Measurements from ENCODE around the gene HLTF. TPM values are rescaled to one million over a fixed set of nuclear protein-coding genes. Genes with fewer than 3 reads are reported as not detected.

Gene HLTF
- total and polyA plus RNA-seq, 2 donors (not counting 1 experiment from before 2014, with no cell fraction given) = 22.1 to 67.2 TPM

DNA sequence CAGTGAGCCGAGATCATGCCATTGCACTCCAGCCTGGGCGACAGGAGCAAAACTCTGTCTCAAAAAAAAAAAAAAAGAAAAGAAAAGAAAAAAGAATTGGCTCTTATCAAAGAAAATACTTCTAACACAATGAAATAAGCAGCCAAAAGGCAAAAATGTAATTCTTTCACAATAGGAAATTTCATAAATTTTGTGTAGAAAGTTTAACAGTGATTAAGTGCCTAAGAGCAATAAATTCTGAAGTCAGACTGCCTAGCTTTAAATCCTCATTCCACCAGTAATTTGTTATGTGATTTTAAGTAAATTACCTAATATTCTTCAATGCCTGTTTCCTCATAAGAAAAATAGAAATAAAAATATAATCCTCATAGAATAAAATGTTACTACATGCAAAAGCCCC lies 24.6 kb downstream of the HLTF start:
- Histone ChIP-seq H3K27ac (ENCODE audit: insufficient read depth, low read length) (no peak overlapping the region), H3K27me3 (ENCODE audit: control insufficient read depth, insufficient read depth, low read length) (no peaks in the 10 kb centered on the region), H3K4me1 (ENCODE audit: control insufficient read depth, extremely low read depth, insufficient read depth, low read length) (no peaks in the 10 kb centered on the region), H2AFZ (ENCODE audit: low read length) (no peak overlapping the region), H3K4me2 (ENCODE audit: extremely low read depth, insufficient read depth, low read length) (no peak overlapping the region), H3K4me3 (replicated peaks in 1 of 4; ENCODE audit: control extremely low read depth in 1 of 4, insufficient read depth in 1 of 4, low read depth in 3 of 4, low read length in 4 of 4) (no peak overlapping the region), H3K79me2 (ENCODE audit: control insufficient read depth, insufficient read depth, low read length) (no peaks in the 10 kb centered on the region), H4K20me1 (ENCODE audit: control insufficient read depth, extremely low read depth, insufficient read depth, low read length) (no peaks in the 10 kb centered on the region), H3K9ac (ENCODE audit: insufficient read depth, low read length) (no peak overlapping the region), H3K9me3 (ENCODE audit: control insufficient read depth, insufficient read depth, low read depth, low read length) (no peaks in the 10 kb centered on the region), H3K36me3 (ENCODE audit: control insufficient read depth, insufficient read depth, low read length) (peaks cover 4% of the 10 kb centered on the region)
- TF ChIP-seq CTCF (conservative IDR thresholded peaks at IDR 0.05 in 1 of 2, IDR thresholded peaks at IDR 0.05 in 1 of 2; ENCODE audit: low read depth in 1 of 2, low read length in 2 of 2) (no peak), EZH2 (IDR thresholded peaks at IDR 0.05; ENCODE audit: low read length, missing control alignments) (no peak)
- DNase-seq (ENCODE audit: low read depth in 2 of 2) = no peak

DNA sequence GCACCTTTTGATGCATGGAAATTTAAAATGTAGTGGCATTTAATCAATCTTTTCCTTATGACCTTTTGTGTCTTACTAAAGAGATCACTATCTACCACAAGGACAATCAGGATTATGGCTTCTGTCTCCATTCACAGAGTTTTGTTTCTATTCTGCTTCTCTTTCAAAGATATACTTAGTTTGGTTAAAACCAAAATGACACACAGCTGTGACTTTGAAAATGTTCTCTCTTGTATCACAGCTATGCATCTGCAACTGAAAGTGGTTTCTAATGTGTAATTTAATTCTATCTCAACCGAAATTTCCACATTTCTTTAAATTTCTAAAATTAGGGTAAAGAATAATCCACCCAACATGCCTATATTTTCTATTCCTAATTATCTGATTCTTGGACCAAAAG lies 27.7 kb downstream of the HLTF start:
- no peaks in the 10 kb centered on the region for H3K9me3 ChIP-seq (ENCODE audit: control insufficient read depth, insufficient read depth, low read depth, low read length)
- H3K27me3 ChIP-seq (ENCODE audit: control insufficient read depth, insufficient read depth, low read length) = no peaks in the 10 kb centered on the region
- no peak for DNase-seq (ENCODE audit: low read depth in 2 of 2)
- H3K4me3 ChIP-seq (replicated peaks in 1 of 4; ENCODE audit: control extremely low read depth in 1 of 4, insufficient read depth in 1 of 4, low read depth in 3 of 4, low read length in 4 of 4) = no peak overlapping the region
- TF ChIP-seq CTCF (conservative IDR thresholded peaks at IDR 0.05 in 1 of 2, IDR thresholded peaks at IDR 0.05 in 1 of 2; ENCODE audit: low read depth in 1 of 2, low read length in 2 of 2) (no peak), EZH2 (IDR thresholded peaks at IDR 0.05; ENCODE audit: low read length, missing control alignments) (no peak)
- no peak overlapping the region for H3K27ac ChIP-seq (ENCODE audit: insufficient read depth, low read length)
- no peak overlapping the region for H3K4me2 ChIP-seq (ENCODE audit: extremely low read depth, insufficient read depth, low read length)
- no peaks in the 10 kb centered on the region for H3K4me1 ChIP-seq (ENCODE audit: control insufficient read depth, extremely low read depth, insufficient read depth, low read length)
- H3K9ac ChIP-seq (ENCODE audit: insufficient read depth, low read length) = no peak overlapping the region
- peaks cover 7% of the 10 kb centered on the region for H3K36me3 ChIP-seq (ENCODE audit: control insufficient read depth, insufficient read depth, low read length)
- no peak overlapping the region for H2AFZ ChIP-seq (ENCODE audit: low read length)
- H3K79me2 ChIP-seq (ENCODE audit: control insufficient read depth, insufficient read depth, low read length) = no peaks in the 10 kb centered on the region
- no peaks in the 10 kb centered on the region for H4K20me1 ChIP-seq (ENCODE audit: control insufficient read depth, extremely low read depth, insufficient read depth, low read length)

GRCh38 chr3:149058198-149058597 lies 28.1 kb downstream of the HLTF start:
- no peak for DNase-seq (ENCODE audit: low read depth in 2 of 2)
- TF ChIP-seq EZH2 (IDR thresholded peaks at IDR 0.05; ENCODE audit: low read length, missing control alignments) (no peak), CTCF (conservative IDR thresholded peaks at IDR 0.05 in 1 of 2, IDR thresholded peaks at IDR 0.05 in 1 of 2; ENCODE audit: low read depth in 1 of 2, low read length in 2 of 2) (no peak)
- H3K27me3 ChIP-seq (ENCODE audit: control insufficient read depth, insufficient read depth, low read length) = no peaks in the 10 kb centered on the region
- no peaks in the 10 kb centered on the region for H3K79me2 ChIP-seq (ENCODE audit: control insufficient read depth, insufficient read depth, low read length)
- no peak overlapping the region for H2AFZ ChIP-seq (ENCODE audit: low read length)
- no peaks in the 10 kb centered on the region for H4K20me1 ChIP-seq (ENCODE audit: control insufficient read depth, extremely low read depth, insufficient read depth, low read length)
- no peaks in the 10 kb centered on the region for H3K4me1 ChIP-seq (ENCODE audit: control insufficient read depth, extremely low read depth, insufficient read depth, low read length)
- H3K9me3 ChIP-seq (ENCODE audit: control insufficient read depth, insufficient read depth, low read depth, low read length) = no peaks in the 10 kb centered on the region
- peaks cover 7% of the 10 kb centered on the region for H3K36me3 ChIP-seq (ENCODE audit: control insufficient read depth, insufficient read depth, low read length)
- no peak overlapping the region for H3K9ac ChIP-seq (ENCODE audit: insufficient read depth, low read length)
- no peak overlapping the region for H3K27ac ChIP-seq (ENCODE audit: insufficient read depth, low read length)
- H3K4me2 ChIP-seq (ENCODE audit: extremely low read depth, insufficient read depth, low read length) = no peak overlapping the region
- H3K4me3 ChIP-seq (replicated peaks in 1 of 4; ENCODE audit: control extremely low read depth in 1 of 4, insufficient read depth in 1 of 4, low read depth in 3 of 4, low read length in 4 of 4) = no peak overlapping the region
